H1 (cell line): Measurements from ENCODE around the gene CISD2. TPM values are rescaled to one million over a fixed set of nuclear protein-coding genes. Genes with fewer than 3 reads are reported as not detected.

ENCODE experiments used
- CTCF ChIA-PET: fragments of 300-600 bp; sonication (Branson Sonifier 250); formaldehyde crosslinking; loops from one replicate; lab custom pipeline; 2021; ENCODE audit not compliant: partially characterized antibody; lab: Charles Lee
- POLR2A ChIA-PET: fragments of 300-600 bp; sonication (Branson Sonifier 250); formaldehyde crosslinking; loops from one replicate; lab custom pipeline; 2021; ENCODE audit warnings: inconsistent platforms; ENCODE audit not compliant: partially characterized antibody; lab: Charles Lee
- DNase-seq, 2 experiments: peaks; one replicate each; pipeline versions ENCODE4 v3.0.0 to v3.0.0-alpha.2; 2010 to 2022; ENCODE audit warnings: low spot score in 2 of 2, low read depth in 1 of 2, mixed read lengths in 1 of 2
- FAIRE-seq: peaks from 2 replicates; lab custom pipeline; 2011; peaks lifted over from hg19 to GRCh38; lab: Jason Lieb, UNC
- H2AFZ ChIP-seq: 2 replicates; pipeline ENCODE4 v1.8.1; 2012; ENCODE audit warnings: low read length, inconsistent platforms
- H2AK5ac ChIP-seq: 2 replicates; pipeline ENCODE4 v1.6.1; 2013; ENCODE audit warnings: low read depth, low read length
- H2BK120ac ChIP-seq: replicated peaks from 2 replicates; pipeline ENCODE3; 2013; ENCODE audit warnings: low read depth, low read length, inconsistent platforms
- H2BK12ac ChIP-seq: 2 replicates; pipeline ENCODE4 v1.6.1; 2013; ENCODE audit warnings: low read depth, low read length
- H2BK15ac ChIP-seq: 2 replicates; pipeline ENCODE4 v1.6.1; 2013; ENCODE audit warnings: low read length
- H2BK20ac ChIP-seq: 2 replicates; pipeline ENCODE4 v1.6.1; 2013; ENCODE audit warnings: low read length
- H2BK5ac ChIP-seq: 2 replicates; pipeline ENCODE4 v1.6.1; 2013; ENCODE audit warnings: low read depth, low read length
- H3K14ac ChIP-seq: 2 replicates; pipeline ENCODE4 v1.6.1; 2013; ENCODE audit warnings: inconsistent platforms; ENCODE audit not compliant: insufficient read length
- H3K18ac ChIP-seq: 2 replicates; pipeline ENCODE4 v1.6.1; 2013; ENCODE audit warnings: low read length; ENCODE audit errors: extremely low read depth
- H3K23ac ChIP-seq: 2 replicates; pipeline ENCODE4 v1.6.1; 2013; ENCODE audit warnings: inconsistent platforms; ENCODE audit not compliant: insufficient read length
- H3K23me2 ChIP-seq: 2 replicates; pipeline ENCODE4 v1.6.1; 2013; ENCODE audit warnings: low read depth, low read length
- H3K27ac ChIP-seq: 2 replicates; pipeline ENCODE4 v1.6.1; 2011; ENCODE audit warnings: low read depth, low read length, inconsistent platforms
- H3K27me3 ChIP-seq, 4 experiments: replicated peaks in 1 of 4; 1 replicate in 1 of 4; 2 replicates in 3 of 4; pipeline versions ENCODE4 v1.6.1 to v1.8.1; 2011 to 2013; ENCODE audit warnings: low read length in 3 of 4, mild to moderate bottlenecking in 3 of 4, inconsistent platforms in 2 of 4, mixed read lengths in 2 of 4, moderate library complexity in 1 of 4; ENCODE audit not compliant: control insufficient read depth in 3 of 4, insufficient read depth in 3 of 4; ENCODE audit errors: extremely low read depth in 1 of 4
- H3K36me3 ChIP-seq, 4 experiments: 2 replicates each; pipeline versions ENCODE4 v1.6.1 to v1.8.1; 2011 to 2013; ENCODE audit warnings: mild to moderate bottlenecking in 4 of 4, low read length in 3 of 4, moderate library complexity in 2 of 4, control low read depth in 1 of 4, inconsistent platforms in 1 of 4; ENCODE audit not compliant: insufficient read depth in 4 of 4, control insufficient read depth in 2 of 4
- H3K4ac ChIP-seq: replicated peaks from 2 replicates; pipeline ENCODE3; 2013; ENCODE audit warnings: low read length, low read depth, mixed read lengths, inconsistent platforms; ENCODE audit not compliant: insufficient read length
- H3K4me1 ChIP-seq, 4 experiments: replicated peaks in 1 of 4; 1 replicate in 1 of 4; 2 replicates in 3 of 4; pipeline versions ENCODE4 v1.6.1 to v1.8.1; 2011 to 2013; ENCODE audit warnings: low read length in 3 of 4, inconsistent platforms in 2 of 4, mixed read lengths in 1 of 4; ENCODE audit not compliant: insufficient read depth in 4 of 4, control insufficient read depth in 3 of 4
- H3K4me2 ChIP-seq, 2 experiments: 2 replicates each; pipeline versions ENCODE4 v1.6.1 to v1.8.1; 2011 to 2013; ENCODE audit warnings: low read depth in 2 of 2, low read length in 2 of 2, control low read depth in 1 of 2, inconsistent platforms in 1 of 2, mild to moderate bottlenecking in 1 of 2; ENCODE audit not compliant: insufficient read depth in 1 of 2
- H3K4me3 ChIP-seq, 4 experiments: fragments of 200-600, 300-600 bp in 1 of 4; sonication (generic), shearing (Covaris generic), sonication (Bioruptor Twin) in 1 of 4; 2 replicates each; pipeline versions ENCODE4 v1.5.1 to v1.8.1; 2011 to 2016; ENCODE audit warnings: low read length in 4 of 4, low read depth in 3 of 4, control low read depth in 2 of 4, inconsistent platforms in 2 of 4, mild to moderate bottlenecking in 2 of 4, mixed read lengths in 1 of 4, moderate library complexity in 1 of 4; ENCODE audit not compliant: insufficient read depth in 2 of 4; ENCODE audit errors: extremely low read depth in 1 of 4
- H3K56ac ChIP-seq: replicated peaks from 2 replicates; pipeline ENCODE3; 2013; ENCODE audit warnings: low read depth, mild to moderate bottlenecking, mixed read lengths, low read length, inconsistent platforms; ENCODE audit not compliant: insufficient read length
- H3K79me1 ChIP-seq: 2 replicates; pipeline ENCODE4 v1.6.1; 2013; ENCODE audit warnings: low read depth, low read length, control low read depth
- H3K79me2 ChIP-seq, 2 experiments: 2 replicates each; pipeline versions ENCODE4 v1.6.1 to v1.8.1; 2012 to 2013; ENCODE audit warnings: low read length in 2 of 2, mild to moderate bottlenecking in 2 of 2, inconsistent platforms in 1 of 2; ENCODE audit not compliant: insufficient read depth in 2 of 2, control insufficient read depth in 1 of 2
- H3K9ac ChIP-seq, 4 experiments: replicated peaks in 1 of 4; 1 replicate in 1 of 4; 2 replicates in 3 of 4; pipeline versions ENCODE4 v1.6.1 to v1.8.1; 2011 to 2013; ENCODE audit warnings: low read depth in 3 of 4, low read length in 3 of 4, control low read depth in 2 of 4, mild to moderate bottlenecking in 2 of 4, moderate library complexity in 2 of 4, inconsistent platforms in 1 of 4; ENCODE audit errors: extremely low read depth in 1 of 4
- H3K9me3 ChIP-seq, 2 experiments: 2 replicates each; pipeline versions ENCODE4 v1.6.1 to v1.8.1; 2012 to 2013; ENCODE audit warnings: mild to moderate bottlenecking in 2 of 2, moderate library complexity in 2 of 2, control low read depth in 1 of 2, inconsistent platforms in 1 of 2, low read depth in 1 of 2, low read length in 1 of 2, mixed read lengths in 1 of 2; ENCODE audit not compliant: insufficient read depth in 2 of 2
- H4K20me1 ChIP-seq, 2 experiments: replicated peaks in 1 of 2; 2 replicates each; pipeline versions ENCODE3 to v1.8.1; 2011 to 2013; ENCODE audit warnings: inconsistent platforms in 2 of 2, low read length in 2 of 2, mild to moderate bottlenecking in 1 of 2; ENCODE audit not compliant: insufficient read depth in 2 of 2, control insufficient read depth in 1 of 2
- H4K5ac ChIP-seq: 2 replicates; pipeline ENCODE4 v1.6.1; 2013; ENCODE audit warnings: low read length, low read depth, mixed read lengths, inconsistent platforms; ENCODE audit not compliant: insufficient read length
- H4K8ac ChIP-seq: 2 replicates; pipeline ENCODE4 v1.8.0; 2013; ENCODE audit warnings: mild to moderate bottlenecking, moderate library complexity, low read length, inconsistent platforms; ENCODE audit not compliant: insufficient read depth; ENCODE audit errors: extremely low read depth
- H4K91ac ChIP-seq: replicated peaks from 2 replicates; pipeline ENCODE3; 2013; ENCODE audit warnings: low read length, mixed read lengths, inconsistent platforms; ENCODE audit not compliant: insufficient read length
- ASH2L ChIP-seq: fragments of 200-600, 300-600 bp; sonication (generic); IDR thresholded peaks from one replicate; pipeline ENCODE4 v1.7.1; 2017; ENCODE audit warnings: low read length
- ATF3 ChIP-seq: IDR thresholded peaks from 2 replicates; pipeline ENCODE4 v1.6.1; 2011; ENCODE audit warnings: low read depth, mild to moderate bottlenecking, low read length; ENCODE audit not compliant: insufficient read depth
- E2F6 ChIP-seq: IDR thresholded peaks from 2 replicates; pipeline ENCODE4 v1.6.1; 2012; ENCODE audit warnings: inconsistent platforms
- FOSL1 ChIP-seq: IDR thresholded peaks from 2 replicates; pipeline ENCODE4 v1.6.1; 2011; ENCODE audit warnings: mild to moderate bottlenecking, low read depth, low read length, moderate library complexity; ENCODE audit not compliant: insufficient read depth
- GTF2F1 ChIP-seq: IDR thresholded peaks from 2 replicates; pipeline ENCODE4 v1.6.1; 2012; ENCODE audit warnings: low read depth, low read length, improper control_type of control experiment, borderline replicate concordance
- JUN ChIP-seq: IDR thresholded peaks from 2 replicates; pipeline ENCODE4 v1.6.1; 2011; ENCODE audit warnings: low read depth, mild to moderate bottlenecking, improper control_type of control experiment, low read length
- RNF2 ChIP-seq: fragments of 200-900, 300-1000 bp; sonication (generic); IDR thresholded peaks from 2 replicates; pipeline ENCODE4 v1.7.1; 2016; ENCODE audit warnings: borderline replicate concordance, low read depth, mild to moderate bottlenecking, antibody characterized with exemption, low read length; ENCODE audit not compliant: poor library complexity, severe bottlenecking; ENCODE audit errors: missing control alignments
- RXRA ChIP-seq: IDR thresholded peaks from 2 replicates; pipeline ENCODE4 v1.6.1; 2011; ENCODE audit warnings: low read depth, mild to moderate bottlenecking, low read length, moderate library complexity; ENCODE audit not compliant: insufficient read depth
- SIX5 ChIP-seq: IDR thresholded peaks from 2 replicates; pipeline ENCODE4 v1.6.1; 2011; ENCODE audit warnings: mild to moderate bottlenecking, low read depth, low read length
- YY1 ChIP-seq: IDR thresholded peaks from 2 replicates; pipeline ENCODE4 v1.6.1; 2011; ENCODE audit warnings: low read depth, mild to moderate bottlenecking, low read length
- ZNF274 ChIP-seq: IDR thresholded peaks from 2 replicates; pipeline ENCODE4 v1.7.0; 2012; ENCODE audit warnings: low read length, borderline replicate concordance; ENCODE audit errors: extremely low read depth
- WGBS, 2 experiments: shearing (Covaris generic) in 1 of 2; methylation state at CpG; one replicate each; pipeline versions ENCODE4 v1.1.6 to v1.1.7; 2013 to 2015; ENCODE audit warnings: low lambda C conversion rate in 2 of 2, mixed read lengths in 2 of 2, inconsistent platforms in 1 of 2, low coverage in 1 of 2, missing lambda C conversion rate in 1 of 2; ENCODE audit not compliant: insufficient replicate concordance in 2 of 2, insufficient coverage in 1 of 2, insufficient read length in 1 of 2; ENCODE audit errors: extremely low coverage in 1 of 2, missing lambda C conversion rate in 1 of 2; 5-methylcytosine and 5-hydroxymethylcytosine counted together
- polyA plus RNA-seq, 7 experiments: library from polyadenylated mRNA; depleted of rRNA in 3 of 7; stranded (reverse) in 5 of 7; unstranded in 2 of 7; fragments of >200 nt in 5 of 7; fragments of 200-250 nt in 2 of 7; gene quantifications; 1 replicate in 5 of 7; 2 replicates in 1 of 7; 4 replicates in 1 of 7; pipeline versions ENCODE4 v1.2.1 to v1.2.3, GENCODE V29; 2011 to 2013; ENCODE audit warnings: missing spikeins in 2 of 7, mixed read lengths in 2 of 7
- total RNA-seq: library from RNA; stranded (reverse); fragmentation: NEBNext Ultra II Directional; extraction: Animal tissue kit (Norgen Biotek cat#: 25700); gene quantifications from 2 replicates; pipeline ENCODE4 v1.2.1, GENCODE V29; 2021

Gene CISD2
- total and polyA plus RNA-seq, 2 of the 8 experiments (the other 6 are each of a cell fraction or from before 2014, with no cell fraction given), result 23.7 to 48.3 TPM

GRCh38 chr4:102850370-102850769 is 18.4 kb upstream of the CISD2 start:
- Histone ChIP-seq H4K5ac (no peak overlapping the region), H3K79me1 (no peaks in the 10 kb centered on the region), H3K14ac (no peak overlapping the region), H3K27me3 (no peaks in the 10 kb centered on the region), H2BK12ac (no peak overlapping the region), H3K4me3 (no peak overlapping the region), H2AFZ (no peak overlapping the region), H3K4ac (no peak overlapping the region), H2BK15ac (no peak overlapping the region), H3K23me2 (no peaks in the 10 kb centered on the region), H3K56ac (no peak overlapping the region), H3K23ac (no peak overlapping the region), H3K9me3 (no peaks in the 10 kb centered on the region), H4K91ac (no peak overlapping the region), H3K36me3 (no peaks in the 10 kb centered on the region), H2AK5ac (no peak overlapping the region), H4K20me1 (no peaks in the 10 kb centered on the region), H4K8ac (no peak overlapping the region), H3K4me1 (peaks cover 0 to 3% (median 0%) of the 10 kb centered on the region in 4 experiments; a peak in 1 of 7 replicates), H3K18ac (no peak overlapping the region), H3K9ac (no peak overlapping the region), H2BK120ac (no peak overlapping the region), H3K27ac (no peak overlapping the region), H2BK20ac (no peak overlapping the region), H3K79me2 (no peaks in the 10 kb centered on the region), H3K4me2 (no peak overlapping the region), H2BK5ac (no peak overlapping the region)
- DNase-seq (no peak), FAIRE-seq (no peak)
- TF ChIP-seq RXRA (no peak), E2F6 (no peak), ATF3 (no peak), ASH2L (no peak), SIX5 (no peak), FOSL1 (no peak), GTF2F1 (no peak), YY1 (no peak), JUN (no peak), ZNF274 (no peak), RNF2 (no peak)
- POLR2A ChIA-PET, result interaction anchor here (0.9 to 7.6 kb wide), 2 partner anchors 18 to 22 kb away, joined by 3 to 34 read pairs; partner anchors contain the start of gene UBE2D3
- CTCF ChIA-PET, result interaction anchor here (0.6 to 1.2 kb wide), 2 partner anchors 23 to 136 kb away, joined by 3 to 4 read pairs; no protein-coding TSS in a partner anchor
- WGBS, 2 experiments, result 92% methylated on average over 2 of the region's 2 CpGs; no CpG with 5 or more reads in 1 of the 2 experiments
